Activated CD4-positive, alpha-beta T cell treated with anti-CD3 and anti-CD28 coated beads, Interleukin-2, amount 50 U/mL, for 16 hours (primary cell): ENCODE measurements around the gene SAYSD1.
A peak's percentile ranks its signal among the peaks of the same experiment; 100 is the strongest.

Source experiments
- DNase-seq: peaks from one replicate; pipeline ENCODE4 v3.0.0-alpha.2; 2020

SAYSD1 gene

DNA sequence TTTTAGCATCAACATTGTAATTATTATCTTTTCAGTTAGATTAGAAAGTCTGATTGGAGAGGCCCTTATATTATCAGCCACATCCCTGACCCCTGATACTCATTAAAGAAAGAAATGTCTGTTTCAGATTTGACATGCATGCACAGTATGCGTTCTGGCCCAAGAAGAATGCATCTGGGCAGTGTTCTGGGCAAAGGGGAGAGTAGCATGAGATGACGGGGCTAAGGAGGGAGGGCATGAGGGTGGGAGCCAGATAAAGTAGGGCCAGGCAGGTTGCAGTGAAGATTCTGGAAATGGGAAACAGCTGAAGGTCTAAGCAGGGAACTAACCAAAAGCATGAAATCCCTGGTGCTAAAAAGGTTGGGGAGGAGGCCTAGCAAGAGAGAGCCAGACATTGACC, 7.3 kb downstream of the SAYSD1 start:
- DNase-seq = no peak

DNA sequence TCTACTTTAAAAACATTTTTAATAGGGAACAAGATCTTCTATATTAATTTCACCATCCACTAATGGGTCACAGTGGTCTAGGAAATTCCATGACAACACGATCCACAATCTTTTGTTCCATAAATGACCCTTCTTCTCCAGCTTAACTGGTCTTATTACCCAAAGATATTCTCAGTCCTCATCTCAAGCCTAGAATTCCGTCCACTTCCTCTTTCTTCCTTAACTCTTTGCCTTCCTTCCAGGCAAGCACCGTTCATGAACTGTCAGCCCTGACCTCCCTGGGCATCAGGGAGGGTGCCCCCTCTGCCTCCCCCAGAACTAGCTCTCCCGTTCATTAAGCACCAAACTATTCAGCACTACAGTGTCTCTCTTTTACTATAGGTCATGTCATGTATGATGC, 8.0 kb downstream of the SAYSD1 start:
- no peak for DNase-seq

- no peak for DNase-seq
Measured at GRCh38 chr6:39104528-39104927, 10.5 kb downstream of the SAYSD1 start.

DNA sequence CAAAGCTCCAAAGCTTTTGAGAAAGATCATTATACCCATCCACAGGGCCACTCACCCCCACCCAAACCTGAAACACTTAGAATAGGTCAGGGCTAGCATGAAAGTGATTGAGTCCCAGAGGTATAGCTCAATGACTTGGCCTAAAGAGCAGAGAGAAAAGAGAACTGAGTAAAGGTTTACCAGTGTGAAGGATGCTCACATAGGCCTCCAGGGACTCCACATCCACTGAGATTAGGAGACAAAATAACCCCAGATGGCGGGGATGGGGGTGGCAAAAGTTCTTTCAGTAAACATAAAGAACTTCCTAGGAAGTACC, 12.2 kb downstream of the SAYSD1 start:
- DNase-seq = no peak

- peak; percentile 16 for DNase-seq
Measured at GRCh38 chr6:39102071-39102820, 12.7 kb downstream of the SAYSD1 start.

GRCh38 chr6:39100358-39100757, 14.6 kb downstream of the SAYSD1 start:
- no peak for DNase-seq

DNA sequence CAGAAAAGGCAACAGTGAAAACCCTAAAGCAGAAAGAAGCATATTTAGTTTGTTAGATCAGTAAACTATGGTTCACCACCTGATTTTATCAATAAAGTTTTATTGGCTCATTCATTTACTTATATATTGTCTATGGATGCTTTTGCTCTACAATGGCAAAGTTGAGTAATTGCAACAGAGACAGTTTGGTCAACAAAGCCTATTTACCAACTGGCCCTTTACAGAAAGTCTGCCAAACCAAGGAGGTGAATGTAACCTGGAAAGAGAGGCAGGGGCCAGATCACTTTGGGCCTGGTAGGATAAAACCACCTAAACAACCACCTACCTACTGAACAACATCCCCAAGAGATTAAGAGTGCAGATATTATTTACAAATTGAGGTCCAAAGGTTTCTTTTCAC, 19.4 kb downstream of the SAYSD1 start:
- DNase-seq = no peak

DNA sequence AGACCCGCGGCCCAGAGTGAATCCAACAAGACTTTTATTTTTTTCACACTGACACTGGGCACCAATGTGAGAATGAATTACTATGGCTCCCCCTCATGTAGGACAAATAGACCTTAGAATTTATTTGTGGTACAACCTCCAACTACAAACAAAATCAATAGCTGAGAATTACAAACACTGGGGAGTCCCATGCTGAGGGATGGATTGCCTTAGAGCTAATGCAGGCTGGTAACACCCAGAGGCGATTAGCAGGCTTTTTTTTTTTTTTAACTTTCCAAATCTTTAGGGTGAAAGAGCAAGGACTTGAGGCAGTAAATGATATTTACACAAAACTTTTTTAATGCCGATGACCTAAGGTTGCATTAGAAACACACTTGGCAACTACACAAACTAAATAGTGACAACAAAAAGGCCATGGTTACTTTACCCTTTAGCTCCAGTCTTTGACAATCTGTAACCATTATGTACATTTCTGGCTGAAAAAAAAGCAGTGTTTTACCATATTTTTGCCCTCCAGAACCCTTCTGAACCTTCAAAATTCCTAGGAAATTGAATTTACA, 21.8 kb downstream of the SAYSD1 start:
- no peak for DNase-seq

DNA sequence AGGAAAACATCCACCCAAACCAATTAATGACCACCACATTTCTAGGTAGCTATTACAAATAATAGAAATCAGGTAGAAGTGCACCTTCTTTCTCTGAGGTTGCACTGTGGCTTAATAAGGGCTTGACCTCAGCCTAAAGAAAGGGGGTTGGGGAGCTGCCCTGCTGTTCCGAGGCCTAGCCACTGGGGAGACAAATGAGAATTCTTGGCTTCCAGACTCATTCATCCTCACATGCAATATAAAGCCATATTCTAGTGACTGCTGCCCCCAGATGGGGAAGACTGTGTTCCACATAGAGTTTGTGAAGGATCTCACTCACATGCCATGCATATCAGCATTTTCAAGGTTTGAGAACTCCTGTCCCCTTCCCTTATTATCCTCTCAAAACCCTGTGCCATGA, 22.9 kb downstream of the SAYSD1 start:
- no peak for DNase-seq

- DNase-seq = no peak
Measured at GRCh38 chr6:39091220-39091619, 23.8 kb downstream of the SAYSD1 start.

DNA sequence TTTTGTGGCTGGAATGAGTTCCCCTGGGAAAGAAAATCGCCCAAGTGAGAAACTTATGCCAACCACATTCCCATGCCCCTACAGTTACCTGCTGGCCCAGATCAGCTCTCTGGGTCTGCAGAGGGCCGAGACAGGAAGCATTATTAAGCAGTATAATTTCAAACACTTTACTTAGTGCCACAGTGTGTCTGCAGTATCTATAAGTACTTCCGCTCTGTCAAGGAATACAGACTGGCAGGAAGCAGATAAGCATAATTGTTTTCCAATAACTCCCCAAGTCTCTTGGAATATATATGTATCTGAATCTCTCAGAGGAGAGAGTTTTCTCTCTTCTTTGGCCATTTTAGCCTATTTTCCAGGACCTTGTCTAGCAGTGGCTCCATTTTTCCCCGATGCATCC, 24.9 kb downstream of the SAYSD1 start:
- DNase-seq = no peak

DNA sequence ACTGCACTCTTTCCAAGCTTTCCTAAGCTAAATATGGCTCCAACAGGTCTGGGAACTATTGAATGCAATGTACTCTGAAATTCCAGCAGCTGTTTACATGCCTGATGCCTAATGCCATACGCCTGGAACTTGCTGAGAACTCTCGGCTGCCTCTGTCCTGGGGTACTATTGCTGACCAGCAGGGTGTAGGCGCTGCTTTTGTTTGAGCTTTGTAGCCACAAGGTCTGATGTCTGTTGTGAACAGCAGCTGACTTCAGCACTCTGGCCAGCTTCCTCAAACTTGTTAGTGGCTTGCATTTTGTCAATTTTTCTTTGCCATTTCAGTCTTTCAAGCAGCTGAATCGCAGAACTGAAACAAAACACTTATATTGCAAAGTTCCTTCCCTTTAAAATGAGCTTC, 26.7 kb downstream of the SAYSD1 start:
- DNase-seq = no peak

DNA sequence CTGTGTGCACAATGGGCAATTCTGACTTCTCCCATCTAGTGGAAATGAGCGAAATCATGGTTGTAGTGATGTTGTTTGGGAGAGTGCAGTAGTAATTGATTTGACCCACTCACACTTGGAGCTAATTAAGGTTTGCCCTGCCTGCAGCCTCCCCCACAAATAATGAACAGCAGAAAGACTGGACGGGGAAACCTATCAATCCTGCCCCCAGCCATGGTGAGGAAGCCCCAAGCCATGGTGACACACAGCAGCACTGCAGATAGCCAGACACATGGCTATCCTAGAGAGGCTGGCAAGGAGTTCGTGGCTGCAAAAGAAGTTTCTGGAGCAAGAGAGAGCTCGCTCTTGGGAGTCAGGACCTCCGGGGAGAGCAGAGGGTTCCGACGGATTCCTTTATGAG, 27.8 kb downstream of the SAYSD1 start:
- no peak for DNase-seq

DNA sequence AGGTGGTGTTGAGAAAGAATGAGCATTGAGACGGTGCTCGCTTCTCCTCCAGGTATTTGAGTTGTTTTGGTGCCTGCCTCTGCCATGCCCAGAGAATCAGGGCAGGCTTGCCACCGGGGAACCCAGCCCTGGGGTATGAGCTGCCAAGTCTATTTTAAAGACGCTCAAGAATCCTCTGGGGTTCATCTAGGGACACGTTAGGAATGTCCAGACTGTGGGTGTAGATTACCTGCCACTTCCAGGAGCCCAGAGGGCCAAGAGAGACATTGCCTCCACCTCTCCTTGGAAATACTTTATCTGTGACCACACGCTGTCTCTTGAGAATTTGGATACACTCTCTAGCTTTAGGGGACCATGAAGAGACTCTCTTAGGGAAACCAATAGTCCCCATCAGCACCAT, 28.3 kb downstream of the SAYSD1 start:
- no peak for DNase-seq

DNA sequence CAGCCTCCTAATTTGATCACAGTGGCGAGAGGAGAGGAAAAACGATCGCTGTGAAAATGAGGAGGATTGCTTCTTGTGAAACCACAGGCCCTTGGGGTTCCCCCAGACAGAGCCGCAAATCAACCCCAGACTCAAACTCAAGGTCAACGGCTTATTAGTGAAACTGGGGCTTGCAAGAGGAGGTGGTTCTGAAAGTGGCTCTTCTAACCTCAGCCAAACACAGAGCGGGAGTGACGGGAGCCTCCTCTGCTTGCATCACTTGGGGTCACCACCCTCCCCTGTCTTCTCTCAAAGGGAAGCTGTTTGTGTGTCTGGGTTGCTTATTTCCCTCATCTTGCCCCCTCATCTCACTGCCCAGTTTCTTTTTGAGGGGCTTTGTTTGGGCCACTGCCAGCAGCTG, 28.7 kb downstream of the SAYSD1 start:
- peak; percentile 69 for DNase-seq

GRCh38 chr6:39085129-39085797, 29.7 kb downstream of the SAYSD1 start:
- no peak for DNase-seq

- no peak for DNase-seq
Measured at GRCh38 chr6:39084506-39084905, 30.5 kb downstream of the SAYSD1 start.

DNA sequence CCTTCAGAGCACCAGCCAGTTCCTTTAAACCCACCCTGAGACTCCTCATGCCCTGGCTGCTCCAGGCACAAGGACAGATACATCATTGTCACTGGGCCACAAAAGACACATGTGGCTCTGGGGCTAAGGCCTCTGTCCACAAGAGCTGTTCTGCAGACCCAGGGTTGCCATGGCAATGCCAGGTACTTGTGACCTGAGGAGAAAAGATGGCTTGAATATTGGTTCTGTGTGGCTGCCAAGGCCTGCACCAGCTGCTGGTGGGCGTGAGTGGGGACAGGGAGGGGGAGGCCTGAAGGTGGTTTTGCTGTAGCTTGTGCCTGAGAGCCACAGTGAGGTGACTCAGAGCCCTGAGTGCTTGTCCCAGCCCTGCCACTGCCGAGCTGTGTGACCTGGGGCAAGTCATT, 31.8 kb downstream of the SAYSD1 start:
- no peak for DNase-seq

DNA sequence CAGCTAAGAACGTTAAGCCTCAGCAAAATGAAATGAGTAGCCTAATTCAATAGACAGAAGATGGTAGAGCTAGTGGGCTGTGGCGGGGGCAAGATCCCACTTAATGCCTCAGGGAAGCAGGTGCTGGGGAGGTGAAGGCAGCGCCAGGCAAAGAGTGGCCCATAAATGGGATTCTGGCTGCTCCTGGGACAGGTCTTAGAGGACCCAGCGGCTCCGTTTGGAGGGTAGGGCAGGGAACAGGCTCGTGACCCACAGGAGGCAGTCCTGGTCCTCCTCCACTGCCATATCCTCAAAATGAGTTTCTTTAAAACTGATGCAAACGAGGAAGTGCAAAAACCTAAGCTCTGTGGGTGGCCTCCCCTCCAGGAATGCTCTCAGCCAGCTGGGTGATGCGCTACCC, 32.7 kb downstream of the SAYSD1 start:
- DNase-seq = no peak

- DNase-seq = no peak
Measured at GRCh38 chr6:39080246-39080875, 34.6 kb downstream of the SAYSD1 start.

DNA sequence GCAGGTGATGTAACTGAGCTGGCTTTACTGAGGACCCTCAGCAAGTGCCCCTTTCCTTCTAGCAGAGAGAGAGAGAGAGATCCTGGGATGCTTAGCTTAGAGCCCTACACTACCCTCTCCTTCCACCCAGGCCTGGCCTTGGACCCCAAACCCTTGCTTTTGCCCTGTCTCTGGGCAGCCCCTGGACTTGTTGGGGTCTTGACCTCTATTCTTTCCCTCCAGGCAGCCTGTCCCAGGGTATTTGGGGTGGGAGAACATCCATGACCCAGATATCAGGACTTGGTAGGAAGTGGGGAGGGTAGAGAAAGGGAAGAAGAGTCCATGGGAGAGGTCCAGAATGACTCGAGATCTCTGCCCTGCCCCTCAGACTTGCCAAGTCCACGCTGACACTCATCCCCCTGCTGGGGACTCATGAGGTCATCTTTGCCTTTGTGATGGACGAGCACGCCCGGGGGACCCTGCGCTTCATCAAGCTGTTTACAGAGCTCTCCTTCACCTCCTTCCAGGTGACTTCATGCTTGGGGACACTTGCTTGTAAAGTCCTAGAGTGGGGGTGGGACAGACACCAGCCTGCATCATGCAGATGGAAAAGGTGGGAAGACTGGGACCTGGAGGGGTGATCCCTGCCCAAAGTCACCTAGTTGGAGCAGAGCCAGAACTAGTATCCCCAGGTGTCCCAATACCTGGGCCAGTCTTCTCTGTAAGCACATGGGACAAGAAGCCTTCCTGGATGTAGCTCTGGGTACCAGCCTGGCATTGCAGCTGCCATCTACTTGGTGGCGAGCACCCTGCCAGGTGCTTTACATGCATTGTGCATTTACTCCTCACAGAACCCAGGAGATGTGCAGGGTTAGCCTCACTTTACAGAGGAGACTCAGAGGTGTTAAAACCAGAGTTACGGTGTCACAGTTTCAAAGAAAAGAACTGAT, 35.5 kb downstream of the SAYSD1 start:
- no peak for DNase-seq

GRCh38 chr6:39078695-39079094, 36.3 kb downstream of the SAYSD1 start:
- DNase-seq = no peak
